Heart right ventricle (tissue), 16 donors: Measurements from ENCODE around the gene SARDH. TPM values are rescaled to one million over a fixed set of nuclear protein-coding genes. Genes with fewer than 3 reads are reported as not detected.
A peak's percentile ranks its signal among the peaks of the same experiment; 100 is the strongest.

Source experiments
- ATAC-seq, 8 donors: fragments of 200-7000 bp; cut with Tn5 transposase; one replicate each; pipeline ENCODE4 v1.9.1; 2020; ENCODE audit warnings: mild to moderate bottlenecking in 8 of 8, moderate library complexity in 8 of 8, moderate number of reproducible peaks in 1 of 8
- DNase-seq, 2 donors: peaks; one replicate each; pipeline ENCODE4 v3.0.0-alpha.2; 2020
- H3K27ac ChIP-seq, 10 donors: fragments of 200-600 bp; sonication (generic) in 2 of 10; one replicate each; pipeline versions ENCODE4 v1.5.0 to v1.8.0; 2020 to 2022; ENCODE audit warnings: mild to moderate bottlenecking in 3 of 10
- H3K27me3 ChIP-seq, 7 donors: fragments of 200-600 bp; one replicate each; pipeline ENCODE4 v1.8.0; 2021 to 2022; ENCODE audit warnings: mild to moderate bottlenecking in 2 of 7
- H3K36me3 ChIP-seq, 9 donors: fragments of 200-600 bp; sonication (generic) in 1 of 9; one replicate each; pipeline versions ENCODE4 v1.5.0 to v1.8.0; 2020 to 2022; ENCODE audit warnings: mild to moderate bottlenecking in 2 of 9
- H3K4me1 ChIP-seq, 9 donors: fragments of 200-600 bp; sonication (generic) in 1 of 9; one replicate each; pipeline versions ENCODE4 v1.5.0 to v1.8.0; 2020 to 2022; ENCODE audit warnings: mild to moderate bottlenecking in 4 of 9
- H3K4me3 ChIP-seq, 10 donors: fragments of 200-600 bp; sonication (generic) in 2 of 10; one replicate each; pipeline versions ENCODE4 v1.5.0 to v1.8.0; 2020 to 2022; ENCODE audit warnings: mild to moderate bottlenecking in 7 of 10, moderate library complexity in 2 of 10
- H3K9me3 ChIP-seq, 11 donors: fragments of 200-600 bp in 10 of 11; sonication (generic) in 2 of 11; one replicate each; pipeline versions ENCODE4 v1.5.0 to v1.8.0; 2013 to 2022; ENCODE audit warnings: mild to moderate bottlenecking in 2 of 11, control low read depth in 1 of 11, moderate library complexity in 1 of 11
- WGBS, 2 donors: extraction: QIAGEN DNeasy Blood & Tissue Kit; methylation state at CpG; one replicate each; pipeline ENCODE4 v1.1.7; 2013; ENCODE audit warnings: inconsistent platforms in 1 of 2; 5-methylcytosine and 5-hydroxymethylcytosine counted together
- intact Hi-C, 10 donors: fragments of 100-400 bp; cut with DNase I; formaldehyde crosslinking; loops; one replicate each; pipeline versions ENCODE4 v1.11.1 to v1.14.2; 2022
- polyA plus RNA-seq, 2 donors: library from polyadenylated mRNA; stranded (reverse); fragments of 200-250 nt; gene quantifications; one replicate each; pipeline ENCODE4 v1.2.3, GENCODE V29; 2013
- total RNA-seq, 10 donors: library from RNA; stranded (reverse); fragmentation: NEBNext Ultra II Directional in 3 of 10; extraction: Animal tissue kit (Norgen Biotek cat#: 25700) in 3 of 10; gene quantifications; one replicate each; pipeline versions ENCODE4 v1.2.1 to v1.2.4, GENCODE V29; 2021 to 2023
- TF ChIP-seq, protein P1 (sequence below), 9 donors: fragments of 200-600 bp; sonication (generic) in 2 of 9; IDR thresholded peaks; one replicate each; pipeline versions ENCODE4 v1.5.0 to v1.8.0; 2021 to 2022; ENCODE audit warnings: antibody characterized with exemption in 9 of 9, mild to moderate bottlenecking in 5 of 9, moderate library complexity in 1 of 9
- donor health status: Arrhythmogenic right ventricular cardiomyopathy.
- donor health status: ischemic (EF 13 %, LVEDD 7.1; RV severe dilation, severe dysfunction).
- donor health status: healthy with polysubstance abuse.
- donor health status: DM: no; HTN: yes; CAD: no.
- donor health status: DM: no; HTN: no; CAD: no.
- donor health status: ischemic (EF 25% LVEDD 6.9; RV normal size, moderate dysfunction).
- donor health status: ischemic (EF 25% LVEDD 5.7; RV mildly dilated, moderate dysfunction).
- donor health status: healthy.
- donor health status: DM: yes; HTN: yes; CAD: no.
- donor health status: Ischemic cardiomyopathy.
- donor health status: ischemic (EF 35%, LVEDD 5.7; RV mildly dilated, moderate dysfunction).
- donor health status: nonischemic (EF 11% LVEDD 7.7; RV severe dilation, severe dysfunction).
- donor health status: DM: yes; HTN: yes; CAD: no.
- donor health status: PGD.
- donor health status: ischemic (EF 29% LVEDD 5.4; RV normal size, mild dysfunction).
- donor health status: nonischemic (EF 23%, LVEDD 6.1; RV moderate dilation, normal function).

The SARDH gene
- total and polyA plus RNA-seq, 12 donors = 0.28 to 1.8 (median 0.53) TPM

DNA sequence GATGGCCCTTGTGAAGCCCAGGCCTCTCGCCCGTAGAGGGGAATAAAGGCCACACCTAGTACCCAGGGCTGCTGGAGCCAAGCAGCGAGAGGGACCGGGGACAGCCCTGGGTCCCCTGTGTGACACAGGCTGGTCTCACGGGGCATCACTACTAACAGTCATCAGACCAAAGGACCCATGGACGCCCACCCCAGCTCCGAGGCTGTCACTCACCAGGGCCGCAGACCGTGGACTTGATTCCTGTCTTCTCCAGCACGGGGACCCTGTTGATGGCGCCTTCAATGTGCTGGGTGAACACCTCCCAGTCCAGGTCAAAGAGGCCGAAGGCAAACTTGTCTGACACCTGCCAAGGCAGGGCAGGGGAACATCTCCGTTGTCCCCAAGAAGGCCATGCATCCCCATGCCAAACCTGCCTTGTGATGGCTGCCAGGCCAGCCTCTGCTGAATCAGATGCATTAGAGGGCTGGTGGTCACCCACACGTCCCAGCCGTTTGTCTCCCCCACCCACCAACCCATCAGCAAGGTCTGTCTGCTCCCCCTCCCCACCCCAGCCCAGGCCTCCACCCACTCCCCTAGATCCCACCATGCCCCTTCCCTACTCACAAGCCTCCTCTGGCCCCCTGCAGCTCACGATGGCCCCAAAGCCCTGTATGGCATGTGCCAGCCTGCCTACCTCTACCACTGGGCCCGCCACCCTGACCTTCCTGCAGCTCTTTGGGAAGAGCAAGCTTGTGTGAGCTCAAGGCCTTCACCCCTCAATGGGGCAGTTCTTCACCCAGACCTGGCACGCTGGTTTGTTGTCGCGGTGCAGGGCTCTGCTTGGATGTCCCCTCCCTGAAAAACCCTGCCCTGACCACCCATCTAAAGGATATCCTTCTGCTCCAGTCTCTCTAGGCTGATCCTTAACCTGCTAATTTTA lies 20.8 kb downstream of the SARDH start:
- TF ChIP-seq, protein P1, sequence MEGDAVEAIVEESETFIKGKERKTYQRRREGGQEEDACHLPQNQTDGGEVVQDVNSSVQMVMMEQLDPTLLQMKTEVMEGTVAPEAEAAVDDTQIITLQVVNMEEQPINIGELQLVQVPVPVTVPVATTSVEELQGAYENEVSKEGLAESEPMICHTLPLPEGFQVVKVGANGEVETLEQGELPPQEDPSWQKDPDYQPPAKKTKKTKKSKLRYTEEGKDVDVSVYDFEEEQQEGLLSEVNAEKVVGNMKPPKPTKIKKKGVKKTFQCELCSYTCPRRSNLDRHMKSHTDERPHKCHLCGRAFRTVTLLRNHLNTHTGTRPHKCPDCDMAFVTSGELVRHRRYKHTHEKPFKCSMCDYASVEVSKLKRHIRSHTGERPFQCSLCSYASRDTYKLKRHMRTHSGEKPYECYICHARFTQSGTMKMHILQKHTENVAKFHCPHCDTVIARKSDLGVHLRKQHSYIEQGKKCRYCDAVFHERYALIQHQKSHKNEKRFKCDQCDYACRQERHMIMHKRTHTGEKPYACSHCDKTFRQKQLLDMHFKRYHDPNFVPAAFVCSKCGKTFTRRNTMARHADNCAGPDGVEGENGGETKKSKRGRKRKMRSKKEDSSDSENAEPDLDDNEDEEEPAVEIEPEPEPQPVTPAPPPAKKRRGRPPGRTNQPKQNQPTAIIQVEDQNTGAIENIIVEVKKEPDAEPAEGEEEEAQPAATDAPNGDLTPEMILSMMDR (IDR thresholded peaks at IDR 0.05) = no peak
- intact Hi-C loops = loop anchor here in 2 of 10 donors (2.0 to 10.0 kb wide), 2 partner anchors 133 to 181 kb away; no protein-coding TSS in a partner anchor
- Histone ChIP-seq H3K4me3 (no peak overlapping the region), H3K27ac (peak overlapping the region in 1 of 10 donors; percentile 31), H3K4me1 (peaks cover 5 to 24% (median 13%) of the 10 kb centered on the region in 9 donors), H3K27me3 (peaks cover 0 to 34% (median 29%) of the 10 kb centered on the region in 7 donors), H3K9me3 (no peaks in the 10 kb centered on the region), H3K36me3 (no peaks in the 10 kb centered on the region)
- 95 to 97% methylated on average over 20 of the region's 20 CpGs for WGBS, 2 donors
- DNase-seq (peak in 1 of 2 donors; percentile 15), ATAC-seq (no peak)

DNA sequence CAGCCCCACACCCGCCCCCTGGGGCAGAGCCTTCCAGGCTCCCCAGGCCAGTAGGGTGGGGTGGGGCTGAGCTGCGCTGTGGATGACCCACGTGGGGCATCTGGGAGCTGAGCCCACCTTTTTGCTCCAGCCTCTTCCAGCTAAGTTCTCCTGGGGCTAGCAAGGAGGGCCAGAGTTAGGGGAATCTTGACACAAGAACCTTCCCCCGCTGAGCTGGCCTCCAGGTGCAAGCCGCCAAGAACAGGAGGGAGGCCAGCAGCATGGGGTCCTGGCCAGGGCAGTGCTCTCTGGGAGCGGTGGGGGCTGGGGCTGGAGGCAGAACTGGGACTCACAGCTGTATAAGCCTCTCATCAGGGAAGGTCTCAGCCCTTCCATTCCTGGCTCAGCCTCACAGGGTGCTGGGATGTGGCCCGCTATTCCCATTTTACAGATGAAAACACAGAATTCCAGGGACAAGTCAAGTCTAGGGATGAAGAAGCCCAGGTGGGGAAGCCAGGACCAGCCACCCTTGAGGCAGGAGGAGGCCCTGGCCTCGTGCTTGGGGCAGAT lies 21.5 kb downstream of the SARDH start:
- Histone ChIP-seq H3K36me3 (no peaks in the 10 kb centered on the region), H3K9me3 (no peaks in the 10 kb centered on the region), H3K27ac (peak overlapping the region in 3 of 10 donors; percentile 58 to 76 (median 72)), H3K4me1 (peaks cover 5 to 31% (median 13%) of the 10 kb centered on the region in 9 donors), H3K4me3 (no peak overlapping the region), H3K27me3 (peaks cover 0 to 34% (median 31%) of the 10 kb centered on the region in 7 donors)
- DNase-seq = peak in 1 of 2 donors; percentile 64
- ATAC-seq = peak in 6 of 8 donors; percentile 31 to 55 (median 36)
- 73% methylated on average over 8 of the region's 8 CpGs for WGBS, 2 donors
- intact Hi-C loops = loop anchor here in 1 of 10 donors (10.0 kb wide), 1 partner anchor 132 kb away; no protein-coding TSS in a partner anchor
- TF ChIP-seq, protein P1 (IDR thresholded peaks at IDR 0.05) = no peak

DNA sequence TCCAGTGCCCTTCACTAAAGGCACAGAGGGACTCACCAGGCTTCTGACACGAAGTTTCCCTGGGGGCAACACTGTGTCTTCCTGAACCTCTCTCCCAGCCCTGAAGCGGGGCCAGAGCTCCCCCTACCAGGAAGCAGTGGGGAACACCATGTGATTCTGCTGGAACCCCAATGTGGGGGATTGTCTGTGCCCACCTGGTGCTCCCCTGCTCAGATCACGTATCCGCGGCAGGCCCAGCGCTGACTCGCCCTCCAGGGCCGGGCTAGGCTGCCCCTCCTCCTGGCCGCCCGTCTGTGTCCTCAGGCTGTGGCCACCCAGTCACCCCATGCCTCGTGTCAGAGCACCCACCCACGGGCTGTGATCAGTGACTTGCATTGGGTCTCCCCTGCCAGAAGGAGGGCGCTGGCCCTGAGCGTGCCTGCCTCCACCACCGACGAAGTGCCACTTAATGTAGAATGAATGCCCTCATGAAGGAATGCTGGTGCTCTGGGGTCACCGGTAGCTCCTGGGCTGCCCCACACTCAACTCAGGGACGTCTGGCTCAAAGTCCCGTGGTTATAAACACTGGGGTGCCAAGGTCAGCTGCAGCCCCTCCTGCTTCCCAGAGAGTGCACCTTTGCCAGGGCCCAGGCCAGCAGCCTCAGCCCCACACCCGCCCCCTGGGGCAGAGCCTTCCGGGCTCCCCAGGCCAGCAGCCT lies 22.1 kb downstream of the SARDH start:
- intact Hi-C loops = loop anchor here in 1 of 10 donors (10.0 kb wide), 1 partner anchor 131 kb away; no protein-coding TSS in a partner anchor
- no peaks in the 10 kb centered on the region for H3K36me3 ChIP-seq
- H3K27ac ChIP-seq = peak overlapping the region in 8 of 10 donors; percentile 45 to 78 (median 58)
- TF ChIP-seq, protein P1 (IDR thresholded peaks at IDR 0.05) = peak in 8 of 9 donors; percentile 23 to 67 (median 53)
- peaks cover 5 to 36% (median 18%) of the 10 kb centered on the region in 9 donors for H3K4me1 ChIP-seq
- H3K9me3 ChIP-seq = no peaks in the 10 kb centered on the region
- no peak overlapping the region for H3K4me3 ChIP-seq
- peaks cover 0 to 34% (median 31%) of the 10 kb centered on the region in 7 donors for H3K27me3 ChIP-seq
- 56 to 60% methylated on average over 21 of the region's 21 CpGs for WGBS, 2 donors
- peak; percentile 4 to 54 (median 28) for ATAC-seq
- no peak for DNase-seq
